Endothelial cell of umbilical vein (primary cell): Measurements from ENCODE around the gene ANKRD33. TPM values are rescaled to one million over a fixed set of nuclear protein-coding genes. Genes with fewer than 3 reads are reported as not detected.

Experiments
- BruUV-seq: library from RNA; stranded (reverse); fragments of 400-500 nt; replicated peaks from 2 replicates; lab custom pipeline; 2021; lab: Mats Ljungman, UMichigan
- CTCF ChIA-PET: fragments of 300-600, 350-600 bp; sonication (Branson Sonifier 250); formaldehyde crosslinking; loops from one replicate; lab custom pipeline; 2021; ENCODE audit warnings: antibody characterized with exemption, inconsistent platforms; lab: Charles Lee
- POLR2A ChIA-PET: fragments of 300-600, 350-600 bp; sonication (Branson Sonifier 250); formaldehyde crosslinking; loops from one replicate; lab custom pipeline; 2021; ENCODE audit warnings: antibody characterized with exemption, inconsistent platforms; lab: Charles Lee
- DNase-seq: peaks from one replicate; pipeline ENCODE4 v3.0.0-alpha.2; 2011; ENCODE audit warnings: low read depth, low spot score
- FAIRE-seq: peaks from 2 replicates; lab custom pipeline; 2011; peaks lifted over from hg19 to GRCh38; lab: Jason Lieb, UNC
- H2AFZ ChIP-seq: 2 replicates; pipeline ENCODE4 v1.6.0; 2012; ENCODE audit warnings: low read depth, low read length, control low read depth, inconsistent platforms
- H3K27ac ChIP-seq: 2 replicates; pipeline ENCODE4 v1.5.1; 2011; ENCODE audit warnings: low read depth, mild to moderate bottlenecking, control low read depth, low read length, moderate library complexity; ENCODE audit not compliant: insufficient read depth
- H3K27me3 ChIP-seq, 2 experiments: 2 replicates each; pipeline versions ENCODE4 v1.6.0 to v1.6.1; 2011; ENCODE audit warnings: low read length in 2 of 2, mixed read lengths in 1 of 2; ENCODE audit not compliant: control insufficient read depth in 2 of 2, insufficient read depth in 2 of 2
- H3K36me3 ChIP-seq, 2 experiments: 2 replicates in 1 of 2; 3 replicates in 1 of 2; pipeline ENCODE4 v1.5.1; 2011; ENCODE audit warnings: low read length in 2 of 2, mild to moderate bottlenecking in 1 of 2, moderate library complexity in 1 of 2; ENCODE audit not compliant: control insufficient read depth in 2 of 2, insufficient read depth in 2 of 2; ENCODE audit errors: extremely low read depth in 1 of 2
- H3K4me1 ChIP-seq: 3 replicates; pipeline ENCODE4 v1.5.1; 2011; ENCODE audit warnings: mild to moderate bottlenecking, low read length; ENCODE audit not compliant: control insufficient read depth, insufficient read depth; ENCODE audit errors: extremely low read depth
- H3K4me2 ChIP-seq: 2 replicates; pipeline ENCODE4 v1.6.1; 2011; ENCODE audit warnings: low read length, control low read depth, mixed read lengths; ENCODE audit not compliant: insufficient read depth
- H3K4me3 ChIP-seq, 3 experiments: fragments of 200-600 bp in 1 of 3; sonication (generic), shearing (Covaris generic) in 1 of 3; replicated peaks in 1 of 3; 2 replicates each; pipeline ENCODE4 v1.5.1; 2011 to 2016; ENCODE audit warnings: control low read depth in 3 of 3, low read length in 3 of 3, mild to moderate bottlenecking in 2 of 3, inconsistent platforms in 1 of 3, low read depth in 1 of 3, moderate library complexity in 1 of 3; ENCODE audit not compliant: insufficient read depth in 1 of 3
- H3K79me2 ChIP-seq: 2 replicates; pipeline ENCODE4 v1.6.0; 2012; ENCODE audit warnings: low read length, inconsistent platforms; ENCODE audit not compliant: control insufficient read depth, insufficient read depth
- H3K9ac ChIP-seq: replicated peaks from 2 replicates; pipeline ENCODE3; 2011; ENCODE audit warnings: low read length, control low read depth; ENCODE audit not compliant: insufficient read depth; ENCODE audit errors: extremely low read depth
- H3K9me1 ChIP-seq: replicated peaks from 3 replicates; pipeline ENCODE4 v1.6.0; 2011; ENCODE audit warnings: mild to moderate bottlenecking, low read length; ENCODE audit not compliant: control insufficient read depth, insufficient read depth; ENCODE audit errors: extremely low read depth
- H3K9me3 ChIP-seq: replicated peaks from 2 replicates; pipeline ENCODE4 v1.5.1; 2012; ENCODE audit warnings: low read length, inconsistent platforms; ENCODE audit not compliant: control insufficient read depth, insufficient read depth
- H4K20me1 ChIP-seq: replicated peaks from 2 replicates; pipeline ENCODE3; 2011; ENCODE audit warnings: mild to moderate bottlenecking, low read length; ENCODE audit not compliant: control insufficient read depth, insufficient read depth; ENCODE audit errors: extremely low read depth
- EZH2 ChIP-seq: IDR thresholded peaks from 2 replicates; pipeline ENCODE4 v1.6.1; 2012; ENCODE audit warnings: borderline replicate concordance, low read depth, mild to moderate bottlenecking, moderate library complexity, low read length, inconsistent platforms; ENCODE audit not compliant: severe bottlenecking
- FOS ChIP-seq: IDR thresholded peaks from 2 replicates; pipeline ENCODE4 v1.6.1; 2011; ENCODE audit warnings: mild to moderate bottlenecking, low read length, moderate library complexity, borderline replicate concordance; ENCODE audit not compliant: insufficient read depth
- GATA2 ChIP-seq: IDR thresholded peaks from 2 replicates; pipeline ENCODE4 v1.7.0; 2011; ENCODE audit warnings: low read depth, mild to moderate bottlenecking, moderate library complexity, mixed read lengths, low read length; ENCODE audit not compliant: insufficient read length, insufficient read depth
- JUN ChIP-seq: IDR thresholded peaks from 2 replicates; pipeline ENCODE4 v1.6.1; 2011; ENCODE audit warnings: borderline replicate concordance, low read depth; ENCODE audit not compliant: insufficient read length, insufficient read depth
- MYC ChIP-seq: IDR thresholded peaks from one replicate; pipeline ENCODE4 v1.6.1; 2011; ENCODE audit warnings: mild to moderate bottlenecking, low read depth, low read length
- POLR2A ChIP-seq: IDR thresholded peaks from 2 replicates; pipeline ENCODE4 v1.6.1; 2012; ENCODE audit warnings: low read depth, mild to moderate bottlenecking, control low read depth, low read length
- POLR2AphosphoS5 ChIP-seq: IDR thresholded peaks from 2 replicates; pipeline ENCODE4 v1.6.1; 2012; ENCODE audit warnings: low read depth, mild to moderate bottlenecking, control low read depth, low read length, moderate library complexity; ENCODE audit not compliant: insufficient read depth
- dilution Hi-C: fragments of 300-500 bp; cut with MboI; formaldehyde crosslinking; loops from one replicate; pipeline ENCODE4 v1.15.0; 2019; ENCODE audit warnings: low sequenced_read_pairs; ENCODE audit not compliant: extremely low pct_ligation_motif_present
- intact Hi-C: fragments of 100-400 bp; cut with micrococcal nuclease; formaldehyde crosslinking; loops from one replicate; pipeline ENCODE4 v1.10.0; 2022
- polyA plus RNA-seq, 4 experiments: library from polyadenylated mRNA; depleted of rRNA in 3 of 4; stranded (reverse) in 3 of 4; unstranded in 1 of 4; fragments of >200 nt; gene quantifications; 2 replicates each; pipeline versions ENCODE4 v1.2.1 to v1.2.3, GENCODE V29; 2011 to 2012; ENCODE audit warnings: missing spikeins in 1 of 4
- total RNA-seq: library from RNA; stranded (reverse); gene quantifications from 2 replicates; pipeline ENCODE4 v1.2.3, GENCODE V29; 2021
- TF ChIP-seq, protein P1 (sequence below): IDR thresholded peaks from 2 replicates; pipeline ENCODE4 v1.6.1; 2011; ENCODE audit not compliant: insufficient read depth, insufficient read length
- TF ChIP-seq, protein P2 (sequence below), 2 donors: IDR thresholded peaks; 1 replicate in 1 of 2; 2 replicates in 1 of 2; pipeline ENCODE4 v1.5.1; 2011; ENCODE audit warnings: low read length in 2 of 2, mild to moderate bottlenecking in 2 of 2, moderate library complexity in 2 of 2, control low read depth in 1 of 2, inconsistent platforms in 1 of 2, low read depth in 1 of 2; ENCODE audit not compliant: insufficient read depth in 1 of 2; ENCODE audit errors: extremely low read depth in 1 of 2

Gene ANKRD33
- total and polyA plus RNA-seq, 2 donors (not counting 3 experiments of a cell fraction or from before 2014, with no cell fraction given), result 0.80 to 1.2 TPM

DNA sequence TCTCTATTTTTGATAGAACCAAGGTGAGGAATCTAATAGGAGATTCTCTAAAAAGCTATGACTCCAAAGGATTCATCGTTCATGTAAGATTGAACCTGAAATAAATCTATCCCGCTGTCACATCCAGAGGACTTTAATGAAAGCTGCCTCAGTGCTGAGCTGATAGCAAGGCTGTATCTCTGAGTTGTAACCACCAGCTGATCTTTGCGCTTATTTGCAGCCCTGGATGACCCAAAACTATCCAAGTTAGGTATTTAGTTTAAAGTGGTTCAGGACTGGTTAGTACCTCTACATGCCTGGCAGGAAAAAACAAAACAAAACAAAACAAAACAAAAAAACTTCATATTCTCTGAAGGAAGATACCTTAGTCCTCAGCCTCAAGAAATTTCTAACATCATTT, 8.8 kb upstream of the ANKRD33 start:
- no peak for DNase-seq
- Histone ChIP-seq H3K4me1 (peaks cover 3% of the 10 kb centered on the region), H3K27me3 (no peaks in the 10 kb centered on the region), H3K9me1 (no peaks in the 10 kb centered on the region), H3K27ac (no peak overlapping the region), H3K9me3 (no peaks in the 10 kb centered on the region), H3K4me2 (no peak overlapping the region), H3K9ac (no peak overlapping the region), H3K4me3 (no peak overlapping the region), H4K20me1 (no peaks in the 10 kb centered on the region), H3K36me3 (no peaks in the 10 kb centered on the region), H3K79me2 (no peaks in the 10 kb centered on the region), H2AFZ (no peak overlapping the region)
- FAIRE-seq, result no peak
- BruUV-seq, result no TSS peak
- CTCF ChIA-PET, result interaction anchor here (0.9 to 1.2 kb wide), 3 partner anchors 9 to 55 kb away, joined by 3 to 4 read pairs (median 4); partner anchors contain the start of gene ANKRD33
- intact Hi-C loops (loop anchor here (10.0 kb wide), 1 partner anchor 194 kb away; no protein-coding TSS in a partner anchor), dilution Hi-C loops (no loop called here)
- POLR2A ChIA-PET, result no interaction called here
- TF ChIP-seq, protein P1, sequence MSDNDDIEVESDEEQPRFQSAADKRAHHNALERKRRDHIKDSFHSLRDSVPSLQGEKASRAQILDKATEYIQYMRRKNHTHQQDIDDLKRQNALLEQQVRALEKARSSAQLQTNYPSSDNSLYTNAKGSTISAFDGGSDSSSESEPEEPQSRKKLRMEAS, result no peak
- TF ChIP-seq JUN (no peak), FOS (no peak), POLR2A (no peak), EZH2 (no peak), MYC (no peak), GATA2 (no peak), POLR2AphosphoS5 (no peak)
- TF ChIP-seq, protein P2, sequence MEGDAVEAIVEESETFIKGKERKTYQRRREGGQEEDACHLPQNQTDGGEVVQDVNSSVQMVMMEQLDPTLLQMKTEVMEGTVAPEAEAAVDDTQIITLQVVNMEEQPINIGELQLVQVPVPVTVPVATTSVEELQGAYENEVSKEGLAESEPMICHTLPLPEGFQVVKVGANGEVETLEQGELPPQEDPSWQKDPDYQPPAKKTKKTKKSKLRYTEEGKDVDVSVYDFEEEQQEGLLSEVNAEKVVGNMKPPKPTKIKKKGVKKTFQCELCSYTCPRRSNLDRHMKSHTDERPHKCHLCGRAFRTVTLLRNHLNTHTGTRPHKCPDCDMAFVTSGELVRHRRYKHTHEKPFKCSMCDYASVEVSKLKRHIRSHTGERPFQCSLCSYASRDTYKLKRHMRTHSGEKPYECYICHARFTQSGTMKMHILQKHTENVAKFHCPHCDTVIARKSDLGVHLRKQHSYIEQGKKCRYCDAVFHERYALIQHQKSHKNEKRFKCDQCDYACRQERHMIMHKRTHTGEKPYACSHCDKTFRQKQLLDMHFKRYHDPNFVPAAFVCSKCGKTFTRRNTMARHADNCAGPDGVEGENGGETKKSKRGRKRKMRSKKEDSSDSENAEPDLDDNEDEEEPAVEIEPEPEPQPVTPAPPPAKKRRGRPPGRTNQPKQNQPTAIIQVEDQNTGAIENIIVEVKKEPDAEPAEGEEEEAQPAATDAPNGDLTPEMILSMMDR (IDR thresholded peaks at IDR 0.05; ENCODE audit: extremely low read depth in 1 of 2, insufficient read depth in 1 of 2, low read depth in 1 of 2, low read length in 2 of 2), result no peak
